ENCODE results near the gene TRPC1. TPM values are rescaled to one million over a fixed set of nuclear protein-coding genes. Genes with fewer than 3 reads are reported as not detected.

Gene TRPC1
- total RNA-seq, 4 donors from 2014 or later: 0.75 to 1.7 (median 1.1) TPM

DNA sequence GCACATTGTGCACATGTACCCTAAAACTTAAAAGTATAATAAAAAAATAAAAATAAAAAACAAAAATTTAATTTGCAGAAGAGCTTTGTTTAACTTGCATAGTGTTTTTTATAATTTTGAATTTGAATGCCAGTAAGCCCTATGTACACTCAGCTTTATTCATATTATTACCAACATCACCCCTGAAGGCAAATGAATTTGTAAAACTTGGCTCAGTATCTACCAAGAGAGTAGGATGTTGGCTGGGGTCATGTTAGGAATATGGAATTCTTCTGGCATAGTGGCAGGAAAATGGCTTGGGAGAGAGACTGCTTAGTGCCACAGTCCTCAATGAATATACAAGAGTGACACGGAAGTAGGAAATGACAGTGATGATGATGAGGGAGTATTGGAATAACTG lies 30.7 kb downstream of the TRPC1 start:
- in situ Hi-C loops (cut with MboI; ENCODE audit: low sequenced_read_pairs in 4 of 4) (no loop called here), intact Hi-C loops (cut with DNase I; ENCODE audit: low total_unique reads) (no loop called here)
- no peaks in the 10 kb centered on the region for H3K9me3 ChIP-seq
- DNase-seq: no peak
- no peak overlapping the region for H3K4me3 ChIP-seq
- no peak for ATAC-seq
- no peaks in the 10 kb centered on the region for H3K4me1 ChIP-seq
- TF ChIP-seq POLR2A (IDR thresholded peaks at IDR 0.05): no peak
- TF ChIP-seq, protein P1, sequence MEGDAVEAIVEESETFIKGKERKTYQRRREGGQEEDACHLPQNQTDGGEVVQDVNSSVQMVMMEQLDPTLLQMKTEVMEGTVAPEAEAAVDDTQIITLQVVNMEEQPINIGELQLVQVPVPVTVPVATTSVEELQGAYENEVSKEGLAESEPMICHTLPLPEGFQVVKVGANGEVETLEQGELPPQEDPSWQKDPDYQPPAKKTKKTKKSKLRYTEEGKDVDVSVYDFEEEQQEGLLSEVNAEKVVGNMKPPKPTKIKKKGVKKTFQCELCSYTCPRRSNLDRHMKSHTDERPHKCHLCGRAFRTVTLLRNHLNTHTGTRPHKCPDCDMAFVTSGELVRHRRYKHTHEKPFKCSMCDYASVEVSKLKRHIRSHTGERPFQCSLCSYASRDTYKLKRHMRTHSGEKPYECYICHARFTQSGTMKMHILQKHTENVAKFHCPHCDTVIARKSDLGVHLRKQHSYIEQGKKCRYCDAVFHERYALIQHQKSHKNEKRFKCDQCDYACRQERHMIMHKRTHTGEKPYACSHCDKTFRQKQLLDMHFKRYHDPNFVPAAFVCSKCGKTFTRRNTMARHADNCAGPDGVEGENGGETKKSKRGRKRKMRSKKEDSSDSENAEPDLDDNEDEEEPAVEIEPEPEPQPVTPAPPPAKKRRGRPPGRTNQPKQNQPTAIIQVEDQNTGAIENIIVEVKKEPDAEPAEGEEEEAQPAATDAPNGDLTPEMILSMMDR (IDR thresholded peaks at IDR 0.05 in 4 of 5, conservative IDR thresholded peaks at IDR 0.05 in 1 of 5): no peak
- H3K36me3 ChIP-seq: no peaks in the 10 kb centered on the region
- H3K27ac ChIP-seq: no peak overlapping the region
- no peaks in the 10 kb centered on the region for H3K27me3 ChIP-seq

DNA sequence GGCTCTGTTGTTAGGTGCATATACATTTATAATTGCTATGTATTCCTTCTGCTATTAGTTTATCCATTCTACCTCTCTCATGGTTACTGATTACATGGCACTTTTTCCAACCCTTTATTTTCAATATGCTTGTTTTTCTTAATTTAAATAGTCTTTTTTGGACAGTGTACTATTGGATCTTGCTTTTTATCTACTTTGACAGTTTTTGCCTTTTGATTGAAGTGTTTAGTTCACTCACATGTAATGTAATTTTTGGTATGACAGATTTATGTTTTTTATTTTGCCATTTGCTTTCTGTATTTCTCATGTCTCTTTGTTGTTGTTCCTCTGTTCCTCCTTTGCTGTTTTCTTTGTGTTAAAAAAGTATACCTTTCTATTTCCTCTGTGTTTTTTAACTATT lies 44.5 kb downstream of the TRPC1 start:
- Histone ChIP-seq H3K4me1 (no peaks in the 10 kb centered on the region), H3K4me3 (no peak overlapping the region), H3K27ac (no peak overlapping the region), H3K36me3 (peaks cover 0 to 2% of the 10 kb centered on the region in 2 donors), H3K9me3 (peaks cover 0 to 10% (median 0%) of the 10 kb centered on the region in 3 donors), H3K27me3 (no peaks in the 10 kb centered on the region)
- intact Hi-C loops (cut with DNase I; ENCODE audit: low total_unique reads) (no loop called here), in situ Hi-C loops (cut with MboI; ENCODE audit: low sequenced_read_pairs in 4 of 4) (no loop called here)
- ATAC-seq: no peak
- no peak for TF ChIP-seq POLR2A (IDR thresholded peaks at IDR 0.05)
- TF ChIP-seq, protein P1 (IDR thresholded peaks at IDR 0.05 in 4 of 5, conservative IDR thresholded peaks at IDR 0.05 in 1 of 5): no peak
- no peak for DNase-seq

DNA sequence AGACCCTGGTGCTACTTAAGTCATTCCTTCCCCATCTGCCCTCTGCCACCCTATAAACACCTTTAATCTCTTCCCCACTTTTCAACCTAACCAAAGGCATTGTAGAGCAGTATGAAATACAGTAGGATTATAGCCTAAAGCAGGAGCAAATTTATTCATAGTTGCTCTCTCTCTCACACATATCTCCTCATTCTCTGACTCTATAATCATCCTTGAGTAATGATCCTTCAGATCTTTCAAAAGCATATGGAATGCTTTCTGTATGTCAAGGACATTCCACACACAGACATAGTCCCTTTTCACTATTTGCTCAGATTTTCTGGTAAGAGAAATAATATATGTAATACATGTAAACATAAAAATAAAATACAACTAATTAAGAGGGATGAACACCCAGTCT lies 54.1 kb downstream of the TRPC1 start:
- no peaks in the 10 kb centered on the region for H3K36me3 ChIP-seq
- no peak for DNase-seq
- no peak overlapping the region for H3K27ac ChIP-seq
- no peaks in the 10 kb centered on the region for H3K27me3 ChIP-seq
- in situ Hi-C loops (cut with MboI; ENCODE audit: low sequenced_read_pairs in 4 of 4) (no loop called here), intact Hi-C loops (cut with DNase I; ENCODE audit: low total_unique reads) (no loop called here)
- no peak for TF ChIP-seq POLR2A (IDR thresholded peaks at IDR 0.05)
- TF ChIP-seq, protein P1 (IDR thresholded peaks at IDR 0.05 in 4 of 5, conservative IDR thresholded peaks at IDR 0.05 in 1 of 5): no peak
- no peak for ATAC-seq
- no peaks in the 10 kb centered on the region for H3K4me1 ChIP-seq
- no peaks in the 10 kb centered on the region for H3K9me3 ChIP-seq
- H3K4me3 ChIP-seq: no peak overlapping the region

DNA sequence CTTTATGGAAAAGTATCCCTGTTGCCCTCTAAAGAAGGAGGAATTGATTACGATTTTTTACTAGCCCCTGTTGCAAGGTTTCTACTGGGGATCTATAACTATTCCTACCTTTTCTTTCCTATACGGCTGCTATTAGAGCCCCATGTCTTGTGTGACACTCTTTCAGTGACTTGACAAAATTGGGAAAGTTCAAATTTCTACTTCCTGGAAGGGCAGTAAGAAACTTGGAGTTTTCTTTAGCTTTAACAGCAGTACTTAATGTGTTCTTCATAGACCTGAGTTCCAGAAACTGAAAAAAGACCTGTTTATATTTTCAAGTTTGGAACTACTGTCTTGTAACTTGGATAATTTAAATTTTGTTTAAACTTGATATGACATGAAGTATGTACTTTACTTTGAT lies 54.7 kb downstream of the TRPC1 start:
- no peak for TF ChIP-seq POLR2A (IDR thresholded peaks at IDR 0.05)
- TF ChIP-seq, protein P1 (IDR thresholded peaks at IDR 0.05 in 4 of 5, conservative IDR thresholded peaks at IDR 0.05 in 1 of 5): no peak
- intact Hi-C loops (cut with DNase I; ENCODE audit: low total_unique reads) (no loop called here), in situ Hi-C loops (cut with MboI; ENCODE audit: low sequenced_read_pairs in 4 of 4) (no loop called here)
- ATAC-seq (no peak), DNase-seq (no peak)
- no peaks in the 10 kb centered on the region for H3K9me3 ChIP-seq
- H3K4me1 ChIP-seq: no peaks in the 10 kb centered on the region
- no peak overlapping the region for H3K4me3 ChIP-seq
- H3K27ac ChIP-seq: no peak overlapping the region
- H3K27me3 ChIP-seq: no peaks in the 10 kb centered on the region
- no peaks in the 10 kb centered on the region for H3K36me3 ChIP-seq

DNA sequence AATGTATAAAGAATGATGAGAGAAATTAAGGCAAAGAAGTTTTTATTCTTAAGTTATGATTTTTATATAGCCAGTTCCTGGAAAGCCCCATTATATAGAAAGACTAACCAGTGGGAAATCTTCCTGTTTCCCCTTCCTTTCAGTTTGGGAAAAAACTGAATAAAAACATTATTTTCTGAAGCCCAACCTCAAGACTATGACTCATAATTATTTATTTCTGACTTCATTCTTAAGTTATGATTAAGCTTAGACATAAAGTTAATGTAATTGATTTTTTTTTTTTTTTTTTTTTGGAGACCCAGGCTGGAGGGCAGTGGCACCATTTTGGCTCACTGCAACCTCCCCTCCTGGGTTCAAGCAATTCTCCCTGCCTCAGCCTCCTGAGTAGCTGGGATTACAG lies 55.8 kb downstream of the TRPC1 start:
- H3K4me3 ChIP-seq: no peak overlapping the region
- DNase-seq (no peak), ATAC-seq (no peak)
- no peak overlapping the region for H3K27ac ChIP-seq
- H3K27me3 ChIP-seq: no peaks in the 10 kb centered on the region
- H3K36me3 ChIP-seq: no peaks in the 10 kb centered on the region
- intact Hi-C loops (cut with DNase I; ENCODE audit: low total_unique reads) (no loop called here), in situ Hi-C loops (cut with MboI; ENCODE audit: low sequenced_read_pairs in 4 of 4) (no loop called here)
- TF ChIP-seq POLR2A (IDR thresholded peaks at IDR 0.05): no peak
- TF ChIP-seq, protein P1 (IDR thresholded peaks at IDR 0.05 in 4 of 5, conservative IDR thresholded peaks at IDR 0.05 in 1 of 5): no peak
- H3K4me1 ChIP-seq: no peaks in the 10 kb centered on the region
- H3K9me3 ChIP-seq: no peaks in the 10 kb centered on the region

All from gastrocnemius medialis (tissue), 4 donors.